Tibial nerve (tissue), 3 donors: ENCODE results near the gene APP.

Experiments used
- POLR2A ChIP-seq, 2 donors: fragments of 450-650 bp; IDR thresholded peaks; one replicate each; pipeline ENCODE4 v1.6.1; 2017; ENCODE audit warnings: antibody characterized with exemption in 2 of 2, mild to moderate bottlenecking in 2 of 2, moderate library complexity in 2 of 2
- TF ChIP-seq, protein P1 (sequence below), 5 experiments: fragments of 200-600 bp in 3 of 5; fragments of 450-650 bp in 2 of 5; sonication (generic) in 3 of 5; IDR thresholded peaks; one replicate each; pipeline ENCODE4 v1.5.1; 2016 to 2019; ENCODE audit warnings: antibody characterized with exemption in 5 of 5, mild to moderate bottlenecking in 3 of 5, moderate library complexity in 2 of 5

GRCh38 chr21:26168371-26168770 lies 2.2 kb downstream of the APP start:
- TF ChIP-seq, protein P1, sequence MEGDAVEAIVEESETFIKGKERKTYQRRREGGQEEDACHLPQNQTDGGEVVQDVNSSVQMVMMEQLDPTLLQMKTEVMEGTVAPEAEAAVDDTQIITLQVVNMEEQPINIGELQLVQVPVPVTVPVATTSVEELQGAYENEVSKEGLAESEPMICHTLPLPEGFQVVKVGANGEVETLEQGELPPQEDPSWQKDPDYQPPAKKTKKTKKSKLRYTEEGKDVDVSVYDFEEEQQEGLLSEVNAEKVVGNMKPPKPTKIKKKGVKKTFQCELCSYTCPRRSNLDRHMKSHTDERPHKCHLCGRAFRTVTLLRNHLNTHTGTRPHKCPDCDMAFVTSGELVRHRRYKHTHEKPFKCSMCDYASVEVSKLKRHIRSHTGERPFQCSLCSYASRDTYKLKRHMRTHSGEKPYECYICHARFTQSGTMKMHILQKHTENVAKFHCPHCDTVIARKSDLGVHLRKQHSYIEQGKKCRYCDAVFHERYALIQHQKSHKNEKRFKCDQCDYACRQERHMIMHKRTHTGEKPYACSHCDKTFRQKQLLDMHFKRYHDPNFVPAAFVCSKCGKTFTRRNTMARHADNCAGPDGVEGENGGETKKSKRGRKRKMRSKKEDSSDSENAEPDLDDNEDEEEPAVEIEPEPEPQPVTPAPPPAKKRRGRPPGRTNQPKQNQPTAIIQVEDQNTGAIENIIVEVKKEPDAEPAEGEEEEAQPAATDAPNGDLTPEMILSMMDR (IDR thresholded peaks at IDR 0.05) = no peak
- TF ChIP-seq POLR2A (IDR thresholded peaks at IDR 0.05) = no peak
